Keratinocyte (primary cell): Measurements from ENCODE around the gene PCCA.

Experiments used
- EZH2 ChIP-seq: IDR thresholded peaks from one replicate; pipeline ENCODE4 v1.6.1; 2012; ENCODE audit warnings: inconsistent platforms, mild to moderate bottlenecking, low read length, moderate library complexity
- TF ChIP-seq, protein P1 (sequence below), 3 experiments: IDR thresholded peaks in 1 of 3; conservative IDR thresholded peaks in 1 of 3; optimal IDR thresholded peaks in 1 of 3; 2 replicates in 2 of 3; 3 replicates in 1 of 3; pipeline versions ENCODE3 to v1.5.1; 2011; ENCODE audit warnings: low read length in 3 of 3, mild to moderate bottlenecking in 3 of 3, moderate library complexity in 2 of 3, control low read depth in 1 of 3, inconsistent platforms in 1 of 3; ENCODE audit not compliant: insufficient read depth in 2 of 3; ENCODE audit errors: extremely low read depth in 1 of 3

DNA sequence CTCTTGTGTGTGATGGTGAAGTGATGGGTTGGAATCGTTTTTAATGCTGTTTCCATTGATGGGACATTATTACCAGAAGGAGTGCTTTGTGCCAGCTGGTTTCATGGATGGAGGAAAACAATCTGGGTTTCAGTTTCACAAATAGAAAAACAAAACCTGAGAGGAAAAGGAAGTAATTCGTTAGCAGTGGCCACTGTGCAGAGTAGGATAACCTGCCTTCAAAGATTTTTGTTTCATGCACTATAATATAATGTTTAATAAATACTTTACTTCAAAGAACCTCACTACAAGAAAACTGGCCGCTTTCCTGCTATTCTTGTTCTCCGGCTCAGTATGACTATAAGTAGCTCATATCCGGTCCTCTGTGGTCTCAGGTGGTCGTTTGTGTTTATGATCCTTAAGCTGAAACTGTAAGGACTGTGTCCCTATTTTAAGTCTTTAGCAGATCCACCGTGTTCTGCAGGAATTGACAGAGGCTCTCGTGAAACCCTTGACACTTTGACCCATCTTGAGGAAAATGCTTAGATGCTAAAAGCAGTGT lies 395.0 kb downstream of the PCCA start:
- TF ChIP-seq, protein P1, sequence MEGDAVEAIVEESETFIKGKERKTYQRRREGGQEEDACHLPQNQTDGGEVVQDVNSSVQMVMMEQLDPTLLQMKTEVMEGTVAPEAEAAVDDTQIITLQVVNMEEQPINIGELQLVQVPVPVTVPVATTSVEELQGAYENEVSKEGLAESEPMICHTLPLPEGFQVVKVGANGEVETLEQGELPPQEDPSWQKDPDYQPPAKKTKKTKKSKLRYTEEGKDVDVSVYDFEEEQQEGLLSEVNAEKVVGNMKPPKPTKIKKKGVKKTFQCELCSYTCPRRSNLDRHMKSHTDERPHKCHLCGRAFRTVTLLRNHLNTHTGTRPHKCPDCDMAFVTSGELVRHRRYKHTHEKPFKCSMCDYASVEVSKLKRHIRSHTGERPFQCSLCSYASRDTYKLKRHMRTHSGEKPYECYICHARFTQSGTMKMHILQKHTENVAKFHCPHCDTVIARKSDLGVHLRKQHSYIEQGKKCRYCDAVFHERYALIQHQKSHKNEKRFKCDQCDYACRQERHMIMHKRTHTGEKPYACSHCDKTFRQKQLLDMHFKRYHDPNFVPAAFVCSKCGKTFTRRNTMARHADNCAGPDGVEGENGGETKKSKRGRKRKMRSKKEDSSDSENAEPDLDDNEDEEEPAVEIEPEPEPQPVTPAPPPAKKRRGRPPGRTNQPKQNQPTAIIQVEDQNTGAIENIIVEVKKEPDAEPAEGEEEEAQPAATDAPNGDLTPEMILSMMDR (optimal IDR thresholded peaks at IDR 0.05 in 1 of 3, IDR thresholded peaks at IDR 0.05 in 1 of 3, conservative IDR thresholded peaks at IDR 0.05 in 1 of 3; ENCODE audit: extremely low read depth in 1 of 3, insufficient read depth in 2 of 3, low read length in 3 of 3), result no peak
- TF ChIP-seq EZH2, result no peak
